Peyer's patch (tissue), 4 donors: ENCODE data around the gene SERTAD4. TPM values are rescaled to one million over a fixed set of nuclear protein-coding genes. Genes with fewer than 3 reads are reported as not detected.
"Not testable (repeated sequence)": the region's sequence is repeated elsewhere in the genome, so short reads cannot be mapped to it uniquely, and the experiment has no call there.

Experiments used
- DNase-seq, 3 donors: peaks; one replicate each; pipeline ENCODE4 v3.0.0-alpha.2; 2017 to 2019
- H3K27ac ChIP-seq, 4 donors: fragments of 200-600 bp; sonication (generic); one replicate each; pipeline ENCODE4 v1.5.1; 2016 to 2019
- H3K27me3 ChIP-seq, 2 donors: fragments of 200-600 bp; sonication (generic); one replicate each; pipeline ENCODE4 v1.5.1; 2019
- H3K36me3 ChIP-seq, 3 donors: fragments of 200-600 bp; sonication (generic); one replicate each; pipeline ENCODE4 v1.5.1; 2016 to 2019
- H3K4me1 ChIP-seq, 4 donors: fragments of 200-600 bp; sonication (generic); one replicate each; pipeline ENCODE4 v1.5.1; 2016 to 2019
- H3K4me3 ChIP-seq, 4 donors: fragments of 200-600 bp; sonication (generic); 1 replicate in 3 of 4; 2 replicates in 1 of 4; pipeline ENCODE4 v1.5.1; 2016 to 2019; ENCODE audit warnings: mild to moderate bottlenecking in 1 of 4
- H3K9me3 ChIP-seq, 4 donors: fragments of 200-600 bp; sonication (generic); one replicate each; pipeline ENCODE4 v1.5.1; 2016 to 2019; ENCODE audit warnings: mild to moderate bottlenecking in 1 of 4
- CTCF ChIP-seq, 6 experiments: fragments of 450-650 bp in 4 of 6; fragments of 200-600 bp in 2 of 6; sonication (generic) in 1 of 6; IDR thresholded peaks; one replicate each; pipeline ENCODE4 v1.5.1; 2017 to 2019; ENCODE audit warnings: antibody characterized with exemption in 6 of 6, mild to moderate bottlenecking in 3 of 6, moderate library complexity in 1 of 6
- POLR2A ChIP-seq, 2 donors: fragments of 450-650 bp; IDR thresholded peaks; one replicate each; pipeline ENCODE4 v1.5.1; 2017; ENCODE audit warnings: antibody characterized with exemption in 2 of 2, mild to moderate bottlenecking in 2 of 2, moderate library complexity in 2 of 2
- total RNA-seq, 4 donors: library from RNA; depleted of rRNA; stranded (reverse); fragments of >200 nt; gene quantifications; one replicate each; pipeline ENCODE4 v1.1.0, GENCODE V29; 2016

Gene SERTAD4
- total RNA-seq, 4 donors from 2014 or later = 0.18 to 1.7 (median 1.3) TPM

- no peak for DNase-seq
- Histone ChIP-seq H3K4me3 (no peak overlapping the region), H3K9me3 (no peaks in the 10 kb centered on the region), H3K4me1 (peaks cover 0 to 13% (median 0%) of the 10 kb centered on the region in 4 donors), H3K27ac (peak overlapping the region in 2 of 4 donors; percentile 2 to 54), H3K36me3 (no peaks in the 10 kb centered on the region), H3K27me3 (no peaks in the 10 kb centered on the region)
- TF ChIP-seq CTCF (IDR thresholded peaks at IDR 0.05) (no peak), POLR2A (IDR thresholded peaks at IDR 0.05) (no peak)
These were observed 30.3 kb downstream of the SERTAD4 start for GRCh38 chr1:210262897-210263272.

GRCh38 chr1:210263963-210264362 is 31.4 kb downstream of the SERTAD4 start:
- H3K27ac ChIP-seq = no peak overlapping the region
- H3K4me3 ChIP-seq = no peak overlapping the region
- TF ChIP-seq POLR2A (IDR thresholded peaks at IDR 0.05) = no peak
- no peak for TF ChIP-seq CTCF (IDR thresholded peaks at IDR 0.05)
- H3K9me3 ChIP-seq = no peaks in the 10 kb centered on the region
- no peak for DNase-seq
- H3K4me1 ChIP-seq = peaks cover 0 to 13% (median 0%) of the 10 kb centered on the region in 4 donors
- no peaks in the 10 kb centered on the region for H3K27me3 ChIP-seq
- H3K36me3 ChIP-seq = no peaks in the 10 kb centered on the region

GRCh38 chr1:210264496-210265380 is 32.1 kb downstream of the SERTAD4 start:
- H3K4me1 ChIP-seq = peaks cover 0 to 13% (median 0%) of the 10 kb centered on the region in 4 donors
- no peaks in the 10 kb centered on the region for H3K9me3 ChIP-seq
- no peak for DNase-seq
- H3K27ac ChIP-seq = no peak overlapping the region
- H3K36me3 ChIP-seq = no peaks in the 10 kb centered on the region
- H3K4me3 ChIP-seq = no peak overlapping the region
- TF ChIP-seq CTCF (IDR thresholded peaks at IDR 0.05) = no peak
- no peak for TF ChIP-seq POLR2A (IDR thresholded peaks at IDR 0.05)
- H3K27me3 ChIP-seq = no peaks in the 10 kb centered on the region

GRCh38 chr1:210265392-210265955 is 32.9 kb downstream of the SERTAD4 start:
- DNase-seq, H3K27me3 ChIP-seq, H3K36me3 ChIP-seq, H3K4me3 ChIP-seq, H3K27ac ChIP-seq, H3K9me3 ChIP-seq: not testable (repeated sequence)
- H3K4me1 ChIP-seq = peaks cover 0 to 13% (median 0%) of the 10 kb centered on the region in 4 donors

- H3K4me1 ChIP-seq = no peaks in the 10 kb centered on the region
- no peak for DNase-seq
- no peak overlapping the region for H3K4me3 ChIP-seq
- no peaks in the 10 kb centered on the region for H3K27me3 ChIP-seq
- H3K9me3 ChIP-seq = no peaks in the 10 kb centered on the region
- no peak for TF ChIP-seq POLR2A (IDR thresholded peaks at IDR 0.05)
- no peak for TF ChIP-seq CTCF (IDR thresholded peaks at IDR 0.05)
- no peak overlapping the region for H3K27ac ChIP-seq
- H3K36me3 ChIP-seq = no peaks in the 10 kb centered on the region
These were observed 37.4 kb downstream of the SERTAD4 start for GRCh38 chr1:210269981-210270380.

GRCh38 chr1:210272666-210273065 is 40.1 kb downstream of the SERTAD4 start:
- TF ChIP-seq CTCF (IDR thresholded peaks at IDR 0.05) = no peak
- TF ChIP-seq POLR2A (IDR thresholded peaks at IDR 0.05) = no peak
- DNase-seq = no peak
- no peaks in the 10 kb centered on the region for H3K36me3 ChIP-seq
- H3K9me3 ChIP-seq = no peaks in the 10 kb centered on the region
- H3K27ac ChIP-seq = no peak overlapping the region
- H3K4me1 ChIP-seq = no peaks in the 10 kb centered on the region
- H3K27me3 ChIP-seq = no peaks in the 10 kb centered on the region
- H3K4me3 ChIP-seq = no peak overlapping the region
